ENCODE data around the gene TBX2. TPM values are rescaled to one million over a fixed set of nuclear protein-coding genes. Genes with fewer than 3 reads are reported as not detected.
A peak's percentile ranks its signal among the peaks of the same experiment; 100 is the strongest.

Gene TBX2
- total RNA-seq (2021) (not detected in 2 replicates), Bru-seq, nascent RNA (not detected), BruChase-seq, experiment 1, labeled RNA remaining after a 2-hour chase (percentile 8 among the genes with signal in this experiment), BruChase-seq, experiment 2, labeled RNA remaining after a 6-hour chase (percentile 8 among the genes with signal in this experiment)
- long read RNA-seq = 0 reads

GRCh38 chr17:61399131-61400065 lies at the start of gene TBX2:
Gene TBX2 (plus strand): TSS chr17:61399843. CDS start chr17:61400177, 334 bp downstream.
- TF ChIP-seq CTCF (conservative IDR thresholded peaks at IDR 0.05; ENCODE audit: low read depth, low read length) (no peak), EZH2 (IDR thresholded peaks at IDR 0.05; ENCODE audit: borderline replicate concordance, low read depth, low read length, poor library complexity, severe bottlenecking) (peak; percentile 44)
- H3K4me3 ChIP-seq (ENCODE audit: low read depth, low read length, poor library complexity, severe bottlenecking) = peak within 1 kb of the TSS; percentile 31
- no peaks in the 10 kb centered on the region for H3K36me3 ChIP-seq (ENCODE audit: insufficient read depth, low read length, poor library complexity, severe bottlenecking)
- H3K9me3 ChIP-seq (ENCODE audit: low read depth, low read length, poor library complexity, severe bottlenecking) = no peaks in the 10 kb centered on the region
- peaks cover 31% of the 10 kb centered on the region for H3K4me1 ChIP-seq (ENCODE audit: insufficient read depth, low read length, poor library complexity, severe bottlenecking)
- CTCF ChIA-PET = interaction anchor here (0.6 kb wide), 1 partner anchor 91 kb away, joined by 3 read pairs; no protein-coding TSS in a partner anchor
- no peak for DNase-seq (ENCODE audit: low spot score)
- H3K27me3 ChIP-seq (replicated peaks; ENCODE audit: insufficient read depth, low read depth, low read length, poor library complexity) = peaks cover 94% of the 10 kb centered on the region
- POLR2A ChIA-PET (ENCODE audit: low non-redundant PET) = no interaction called here
- no peak within 1 kb of the TSS for H3K27ac ChIP-seq (ENCODE audit: low read depth, low read length, poor library complexity, severe bottlenecking)
- intact Hi-C loops (cut with micrococcal nuclease; ENCODE audit: unreplicated experiment) = loop anchor here (5.0 kb wide), 1 partner anchor 397 kb away; no protein-coding TSS in a partner anchor
- BruUV-seq (replicated peaks) = no TSS peak

GRCh38 chr17:61351745-61352407 lies 47.8 kb upstream of the TBX2 start:
- H3K4me1 ChIP-seq (ENCODE audit: insufficient read depth, low read length, poor library complexity, severe bottlenecking) = no peaks in the 10 kb centered on the region
- no peak overlapping the region for H3K4me3 ChIP-seq (ENCODE audit: low read depth, low read length, poor library complexity, severe bottlenecking)
- no peaks in the 10 kb centered on the region for H3K36me3 ChIP-seq (ENCODE audit: insufficient read depth, low read length, poor library complexity, severe bottlenecking)
- no peak for TF ChIP-seq CTCF (conservative IDR thresholded peaks at IDR 0.05; ENCODE audit: low read depth, low read length)
- TF ChIP-seq EZH2 (IDR thresholded peaks at IDR 0.05; ENCODE audit: borderline replicate concordance, low read depth, low read length, poor library complexity, severe bottlenecking) = no peak
- no peaks in the 10 kb centered on the region for H3K27me3 ChIP-seq (replicated peaks; ENCODE audit: insufficient read depth, low read depth, low read length, poor library complexity)
- DNase-seq (ENCODE audit: low spot score) = no peak
- CTCF ChIA-PET = no interaction called here
- BruUV-seq (replicated peaks) = no TSS peak
- no peaks in the 10 kb centered on the region for H3K9me3 ChIP-seq (ENCODE audit: low read depth, low read length, poor library complexity, severe bottlenecking)
- H3K27ac ChIP-seq (ENCODE audit: low read depth, low read length, poor library complexity, severe bottlenecking) = no peak overlapping the region
- intact Hi-C loops (cut with micrococcal nuclease; ENCODE audit: unreplicated experiment) = loop anchor here (10.0 kb wide), 1 partner anchor 347 kb away; no protein-coding TSS in a partner anchor
- POLR2A ChIA-PET (ENCODE audit: low non-redundant PET) = no interaction called here

- no TSS peak for BruUV-seq (replicated peaks)
Observed at GRCh38 chr17:61352408-61352770, 47.3 kb upstream of the TBX2 start.

More at GRCh38 chr17:61352408-61352770, 47.3 kb upstream of the TBX2 start:
- no peaks in the 10 kb centered on the region for H3K36me3 ChIP-seq (ENCODE audit: insufficient read depth, low read length, poor library complexity, severe bottlenecking)
- CTCF ChIA-PET = no interaction called here
- H3K27ac ChIP-seq (ENCODE audit: low read depth, low read length, poor library complexity, severe bottlenecking) = no peak overlapping the region
- no peaks in the 10 kb centered on the region for H3K4me1 ChIP-seq (ENCODE audit: insufficient read depth, low read length, poor library complexity, severe bottlenecking)
- DNase-seq (ENCODE audit: low spot score) = no peak
- no peaks in the 10 kb centered on the region for H3K9me3 ChIP-seq (ENCODE audit: low read depth, low read length, poor library complexity, severe bottlenecking)
- no peak overlapping the region for H3K4me3 ChIP-seq (ENCODE audit: low read depth, low read length, poor library complexity, severe bottlenecking)
- intact Hi-C loops (cut with micrococcal nuclease; ENCODE audit: unreplicated experiment) = loop anchor here (10.0 kb wide), 1 partner anchor 348 kb away; no protein-coding TSS in a partner anchor
- POLR2A ChIA-PET (ENCODE audit: low non-redundant PET) = no interaction called here
- TF ChIP-seq EZH2 (IDR thresholded peaks at IDR 0.05; ENCODE audit: borderline replicate concordance, low read depth, low read length, poor library complexity, severe bottlenecking) (no peak), CTCF (conservative IDR thresholded peaks at IDR 0.05; ENCODE audit: low read depth, low read length) (no peak)
- H3K27me3 ChIP-seq (replicated peaks; ENCODE audit: insufficient read depth, low read depth, low read length, poor library complexity) = no peaks in the 10 kb centered on the region

All from A673 (cell line).